ENCODE results near the gene LIMK2. TPM values are rescaled to one million over a fixed set of nuclear protein-coding genes. Genes with fewer than 3 reads are reported as not detected.

Gene LIMK2
- polyA plus RNA-seq, 1 donor from 2014 or later: 44.2 TPM

- peaks cover 8% of the 10 kb centered on the region for H3K36me3 ChIP-seq (ENCODE audit: insufficient read depth, low read length)
- H3K4me3 ChIP-seq (ENCODE audit: low read length): no peak overlapping the region
- H3K27me3 ChIP-seq (ENCODE audit: insufficient read depth, low read depth, low read length): no peaks in the 10 kb centered on the region
- H3K9me2 ChIP-seq (ENCODE audit: insufficient read depth, low read length): no peaks in the 10 kb centered on the region
- TF ChIP-seq, protein P1, sequence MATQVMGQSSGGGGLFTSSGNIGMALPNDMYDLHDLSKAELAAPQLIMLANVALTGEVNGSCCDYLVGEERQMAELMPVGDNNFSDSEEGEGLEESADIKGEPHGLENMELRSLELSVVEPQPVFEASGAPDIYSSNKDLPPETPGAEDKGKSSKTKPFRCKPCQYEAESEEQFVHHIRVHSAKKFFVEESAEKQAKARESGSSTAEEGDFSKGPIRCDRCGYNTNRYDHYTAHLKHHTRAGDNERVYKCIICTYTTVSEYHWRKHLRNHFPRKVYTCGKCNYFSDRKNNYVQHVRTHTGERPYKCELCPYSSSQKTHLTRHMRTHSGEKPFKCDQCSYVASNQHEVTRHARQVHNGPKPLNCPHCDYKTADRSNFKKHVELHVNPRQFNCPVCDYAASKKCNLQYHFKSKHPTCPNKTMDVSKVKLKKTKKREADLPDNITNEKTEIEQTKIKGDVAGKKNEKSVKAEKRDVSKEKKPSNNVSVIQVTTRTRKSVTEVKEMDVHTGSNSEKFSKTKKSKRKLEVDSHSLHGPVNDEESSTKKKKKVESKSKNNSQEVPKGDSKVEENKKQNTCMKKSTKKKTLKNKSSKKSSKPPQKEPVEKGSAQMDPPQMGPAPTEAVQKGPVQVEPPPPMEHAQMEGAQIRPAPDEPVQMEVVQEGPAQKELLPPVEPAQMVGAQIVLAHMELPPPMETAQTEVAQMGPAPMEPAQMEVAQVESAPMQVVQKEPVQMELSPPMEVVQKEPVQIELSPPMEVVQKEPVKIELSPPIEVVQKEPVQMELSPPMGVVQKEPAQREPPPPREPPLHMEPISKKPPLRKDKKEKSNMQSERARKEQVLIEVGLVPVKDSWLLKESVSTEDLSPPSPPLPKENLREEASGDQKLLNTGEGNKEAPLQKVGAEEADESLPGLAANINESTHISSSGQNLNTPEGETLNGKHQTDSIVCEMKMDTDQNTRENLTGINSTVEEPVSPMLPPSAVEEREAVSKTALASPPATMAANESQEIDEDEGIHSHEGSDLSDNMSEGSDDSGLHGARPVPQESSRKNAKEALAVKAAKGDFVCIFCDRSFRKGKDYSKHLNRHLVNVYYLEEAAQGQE (IDR thresholded peaks at IDR 0.05; ENCODE audit: borderline replicate concordance): no peak
- TF ChIP-seq POLR2AphosphoS5 (IDR thresholded peaks at IDR 0.05) (no peak), TAF1 (IDR thresholded peaks at IDR 0.05; ENCODE audit: low read depth) (no peak), MXI1 (conservative IDR thresholded peaks at IDR 0.05; ENCODE audit: poor library complexity, severe bottlenecking) (no peak), RAD21 (conservative IDR thresholded peaks at IDR 0.05) (no peak), SMC3 (conservative IDR thresholded peaks at IDR 0.05; ENCODE audit: poor library complexity) (no peak), EP300 (conservative IDR thresholded peaks at IDR 0.05; ENCODE audit: poor library complexity, severe bottlenecking) (no peak), EZH2 (IDR thresholded peaks at IDR 0.05; ENCODE audit: borderline replicate concordance, insufficient read depth, low read length, poor library complexity, severe bottlenecking) (no peak)
- TF ChIP-seq, protein P2, sequence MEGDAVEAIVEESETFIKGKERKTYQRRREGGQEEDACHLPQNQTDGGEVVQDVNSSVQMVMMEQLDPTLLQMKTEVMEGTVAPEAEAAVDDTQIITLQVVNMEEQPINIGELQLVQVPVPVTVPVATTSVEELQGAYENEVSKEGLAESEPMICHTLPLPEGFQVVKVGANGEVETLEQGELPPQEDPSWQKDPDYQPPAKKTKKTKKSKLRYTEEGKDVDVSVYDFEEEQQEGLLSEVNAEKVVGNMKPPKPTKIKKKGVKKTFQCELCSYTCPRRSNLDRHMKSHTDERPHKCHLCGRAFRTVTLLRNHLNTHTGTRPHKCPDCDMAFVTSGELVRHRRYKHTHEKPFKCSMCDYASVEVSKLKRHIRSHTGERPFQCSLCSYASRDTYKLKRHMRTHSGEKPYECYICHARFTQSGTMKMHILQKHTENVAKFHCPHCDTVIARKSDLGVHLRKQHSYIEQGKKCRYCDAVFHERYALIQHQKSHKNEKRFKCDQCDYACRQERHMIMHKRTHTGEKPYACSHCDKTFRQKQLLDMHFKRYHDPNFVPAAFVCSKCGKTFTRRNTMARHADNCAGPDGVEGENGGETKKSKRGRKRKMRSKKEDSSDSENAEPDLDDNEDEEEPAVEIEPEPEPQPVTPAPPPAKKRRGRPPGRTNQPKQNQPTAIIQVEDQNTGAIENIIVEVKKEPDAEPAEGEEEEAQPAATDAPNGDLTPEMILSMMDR (IDR thresholded peaks at IDR 0.05; ENCODE audit: poor library complexity, severe bottlenecking): no peak
- no peaks in the 10 kb centered on the region for H3K9me3 ChIP-seq (ENCODE audit: low read length)
- no peak overlapping the region for H2AFZ ChIP-seq (ENCODE audit: low read depth, low read length)
- H3K79me2 ChIP-seq (replicated peaks; ENCODE audit: insufficient read depth, low read length): no peaks in the 10 kb centered on the region
- H3K9ac ChIP-seq (ENCODE audit: low read length): no peak overlapping the region
- no peaks in the 10 kb centered on the region for H3F3A ChIP-seq (ENCODE audit: insufficient read depth, low read length, poor library complexity, severe bottlenecking)
- no peak overlapping the region for H3K27ac ChIP-seq (ENCODE audit: low read length)
- no peaks in the 10 kb centered on the region for H4K20me1 ChIP-seq (ENCODE audit: insufficient read depth)
- H3K4me2 ChIP-seq (ENCODE audit: low read length): no peak overlapping the region
Observed at GRCh38 chr22:31263896-31264640, 52.0 kb downstream of the LIMK2 start.

DNA sequence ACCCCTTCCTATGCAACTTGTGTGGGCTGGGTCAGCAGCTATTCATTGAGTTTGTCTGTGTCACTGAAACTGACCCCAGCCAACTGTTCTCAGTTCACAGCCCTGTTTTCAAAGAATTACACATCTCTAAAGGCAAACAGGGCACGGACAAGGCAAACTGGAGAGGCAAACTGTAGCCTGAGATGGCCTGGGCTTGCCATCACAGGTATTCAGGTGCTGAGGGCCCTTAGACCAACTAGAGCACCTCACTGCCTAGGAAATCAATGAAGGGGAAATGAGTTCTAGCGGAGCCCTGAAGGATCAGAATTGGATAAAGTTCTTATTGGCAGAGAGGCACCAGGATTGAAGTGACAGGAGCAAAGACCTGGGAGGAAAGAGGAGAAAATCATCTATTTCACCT lies 56.2 kb downstream of the LIMK2 start:
- H3K4me3 ChIP-seq (ENCODE audit: low read length): no peak overlapping the region
- H3F3A ChIP-seq (ENCODE audit: insufficient read depth, low read length, poor library complexity, severe bottlenecking): no peaks in the 10 kb centered on the region
- no peaks in the 10 kb centered on the region for H3K27me3 ChIP-seq (ENCODE audit: insufficient read depth, low read depth, low read length)
- no peaks in the 10 kb centered on the region for H3K36me3 ChIP-seq (ENCODE audit: insufficient read depth, low read length)
- H3K79me2 ChIP-seq (replicated peaks; ENCODE audit: insufficient read depth, low read length): no peaks in the 10 kb centered on the region
- no peak for TF ChIP-seq SMC3 (conservative IDR thresholded peaks at IDR 0.05; ENCODE audit: poor library complexity)
- TF ChIP-seq, protein P1 (IDR thresholded peaks at IDR 0.05; ENCODE audit: borderline replicate concordance): no peak
- no peak for TF ChIP-seq EZH2 (IDR thresholded peaks at IDR 0.05; ENCODE audit: borderline replicate concordance, insufficient read depth, low read length, poor library complexity, severe bottlenecking)
- no peak for TF ChIP-seq RAD21 (conservative IDR thresholded peaks at IDR 0.05)
- TF ChIP-seq, protein P2 (IDR thresholded peaks at IDR 0.05; ENCODE audit: poor library complexity, severe bottlenecking): no peak
- TF ChIP-seq MXI1 (conservative IDR thresholded peaks at IDR 0.05; ENCODE audit: poor library complexity, severe bottlenecking): no peak
- TF ChIP-seq EP300 (conservative IDR thresholded peaks at IDR 0.05; ENCODE audit: poor library complexity, severe bottlenecking): no peak
- no peaks in the 10 kb centered on the region for H4K20me1 ChIP-seq (ENCODE audit: insufficient read depth)
- no peaks in the 10 kb centered on the region for H3K9me3 ChIP-seq (ENCODE audit: low read length)
- H3K9ac ChIP-seq (ENCODE audit: low read length): no peak overlapping the region
- no peak overlapping the region for H3K4me2 ChIP-seq (ENCODE audit: low read length)
- no peak overlapping the region for H2AFZ ChIP-seq (ENCODE audit: low read depth, low read length)
- no peak overlapping the region for H3K27ac ChIP-seq (ENCODE audit: low read length)
- no peaks in the 10 kb centered on the region for H3K9me2 ChIP-seq (ENCODE audit: insufficient read depth, low read length)

Measured in neural cell (in vitro differentiated cells).